Measurements from ENCODE around the gene VSTM2B.

The VSTM2B gene

GRCh38 chr19:29579308-29579910 is 53.6 kb downstream of the VSTM2B start:
- H3K9me3 Mint-ChIP-seq = peaks cover 9% of the 10 kb centered on the region
- peak; percentile 18 for DNase-seq
- H3K27me3 Mint-ChIP-seq = peaks cover 61% of the 10 kb centered on the region
- H3K4me1 Mint-ChIP-seq (ENCODE audit: low read depth) = peaks cover 45% of the 10 kb centered on the region
- no peak overlapping the region for H3K4me3 Mint-ChIP-seq
- H3K36me3 Mint-ChIP-seq (ENCODE audit: low read depth) = no peaks in the 10 kb centered on the region
- H3K27ac Mint-ChIP-seq = no peak overlapping the region

GRCh38 chr19:29581398-29581797 is 55.6 kb downstream of the VSTM2B start:
- H3K9me3 Mint-ChIP-seq = peaks cover 9% of the 10 kb centered on the region
- no peak overlapping the region for H3K27ac Mint-ChIP-seq
- peak; percentile 8 for DNase-seq
- no peaks in the 10 kb centered on the region for H3K36me3 Mint-ChIP-seq (ENCODE audit: low read depth)
- no peak overlapping the region for H3K4me3 Mint-ChIP-seq
- H3K27me3 Mint-ChIP-seq = peaks cover 45% of the 10 kb centered on the region
- peaks cover 37% of the 10 kb centered on the region for H3K4me1 Mint-ChIP-seq (ENCODE audit: low read depth)

GRCh38 chr19:29583196-29583999 is 57.6 kb downstream of the VSTM2B start:
- peak; percentile 27 for DNase-seq
- Mint-ChIP-seq H3K4me1 (ENCODE audit: low read depth) (peaks cover 41% of the 10 kb centered on the region), H3K9me3 (peaks cover 9% of the 10 kb centered on the region), H3K4me3 (no peak overlapping the region), H3K36me3 (ENCODE audit: low read depth) (no peaks in the 10 kb centered on the region), H3K27me3 (peaks cover 33% of the 10 kb centered on the region), H3K27ac (peak overlapping the region; percentile 56)

- H3K9me3 Mint-ChIP-seq = peaks cover 3% of the 10 kb centered on the region
- H3K4me1 Mint-ChIP-seq (ENCODE audit: low read depth) = peaks cover 51% of the 10 kb centered on the region
- DNase-seq = no peak
- H3K27ac Mint-ChIP-seq = no peak overlapping the region
- H3K36me3 Mint-ChIP-seq (ENCODE audit: low read depth) = no peaks in the 10 kb centered on the region
- H3K4me3 Mint-ChIP-seq = no peak overlapping the region
- peaks cover 19% of the 10 kb centered on the region for H3K27me3 Mint-ChIP-seq
Observed at GRCh38 chr19:29586401-29586800, 60.6 kb downstream of the VSTM2B start.

- peaks cover 23% of the 10 kb centered on the region for H3K27me3 Mint-ChIP-seq
Observed at GRCh38 chr19:29587059-29587458, 61.3 kb downstream of the VSTM2B start.

GRCh38 chr19:29587518-29587986 is 61.8 kb downstream of the VSTM2B start:
- DNase-seq = peak; percentile 54
- no peaks in the 10 kb centered on the region for H3K36me3 Mint-ChIP-seq (ENCODE audit: low read depth)
- peaks cover 23% of the 10 kb centered on the region for H3K27me3 Mint-ChIP-seq
- H3K4me3 Mint-ChIP-seq = no peak overlapping the region
- H3K9me3 Mint-ChIP-seq = no peaks in the 10 kb centered on the region
- H3K27ac Mint-ChIP-seq = peak overlapping the region; percentile 79
- peaks cover 48% of the 10 kb centered on the region for H3K4me1 Mint-ChIP-seq (ENCODE audit: low read depth)

More at GRCh38 chr19:29587059-29587458, 61.3 kb downstream of the VSTM2B start:
- Mint-ChIP-seq H3K4me1 (ENCODE audit: low read depth) (peaks cover 51% of the 10 kb centered on the region), H3K27ac (peak overlapping the region; percentile 79), H3K9me3 (no peaks in the 10 kb centered on the region), H3K4me3 (no peak overlapping the region), H3K36me3 (ENCODE audit: low read depth) (no peaks in the 10 kb centered on the region)
- no peak for DNase-seq

GRCh38 chr19:29588095-29588494 is 62.3 kb downstream of the VSTM2B start:
- H3K27me3 Mint-ChIP-seq = peaks cover 26% of the 10 kb centered on the region
- H3K9me3 Mint-ChIP-seq = no peaks in the 10 kb centered on the region
- DNase-seq = no peak
- H3K36me3 Mint-ChIP-seq (ENCODE audit: low read depth) = no peaks in the 10 kb centered on the region
- peaks cover 42% of the 10 kb centered on the region for H3K4me1 Mint-ChIP-seq (ENCODE audit: low read depth)
- H3K27ac Mint-ChIP-seq = peak overlapping the region; percentile 70
- H3K4me3 Mint-ChIP-seq = no peak overlapping the region

- peaks cover 43% of the 10 kb centered on the region for H3K27me3 Mint-ChIP-seq
- no peak overlapping the region for H3K4me3 Mint-ChIP-seq
- no peaks in the 10 kb centered on the region for H3K36me3 Mint-ChIP-seq (ENCODE audit: low read depth)
- peaks cover 33% of the 10 kb centered on the region for H3K4me1 Mint-ChIP-seq (ENCODE audit: low read depth)
- DNase-seq = no peak
- no peak overlapping the region for H3K27ac Mint-ChIP-seq
- no peaks in the 10 kb centered on the region for H3K9me3 Mint-ChIP-seq
Observed at GRCh38 chr19:29590278-29590677, 64.5 kb downstream of the VSTM2B start.

- Mint-ChIP-seq H3K36me3 (ENCODE audit: low read depth) (no peaks in the 10 kb centered on the region), H3K4me1 (ENCODE audit: low read depth) (peaks cover 26% of the 10 kb centered on the region), H3K9me3 (no peaks in the 10 kb centered on the region), H3K27ac (no peak overlapping the region), H3K4me3 (no peak overlapping the region), H3K27me3 (peaks cover 53% of the 10 kb centered on the region)
- DNase-seq = no peak
Observed at GRCh38 chr19:29591670-29592069, 65.9 kb downstream of the VSTM2B start.

GRCh38 chr19:29593869-29594268 is 68.1 kb downstream of the VSTM2B start:
- H3K4me1 Mint-ChIP-seq (ENCODE audit: low read depth) = peaks cover 5% of the 10 kb centered on the region
- H3K27ac Mint-ChIP-seq = no peak overlapping the region
- peaks cover 58% of the 10 kb centered on the region for H3K27me3 Mint-ChIP-seq
- H3K9me3 Mint-ChIP-seq = no peaks in the 10 kb centered on the region
- H3K4me3 Mint-ChIP-seq = no peak overlapping the region
- DNase-seq = no peak
- no peaks in the 10 kb centered on the region for H3K36me3 Mint-ChIP-seq (ENCODE audit: low read depth)

- H3K36me3 Mint-ChIP-seq (ENCODE audit: low read depth) = no peaks in the 10 kb centered on the region
- no peaks in the 10 kb centered on the region for H3K9me3 Mint-ChIP-seq
- no peak for DNase-seq
- no peak overlapping the region for H3K4me3 Mint-ChIP-seq
- H3K4me1 Mint-ChIP-seq (ENCODE audit: low read depth) = no peaks in the 10 kb centered on the region
- peaks cover 51% of the 10 kb centered on the region for H3K27me3 Mint-ChIP-seq
- H3K27ac Mint-ChIP-seq = no peak overlapping the region
Observed at GRCh38 chr19:29596080-29596727, 70.4 kb downstream of the VSTM2B start.

GRCh38 chr19:29596885-29597525 is 71.2 kb downstream of the VSTM2B start:
- Mint-ChIP-seq H3K4me1 (ENCODE audit: low read depth) (no peaks in the 10 kb centered on the region), H3K27ac (no peak overlapping the region), H3K9me3 (no peaks in the 10 kb centered on the region), H3K36me3 (ENCODE audit: low read depth) (no peaks in the 10 kb centered on the region), H3K4me3 (no peak overlapping the region), H3K27me3 (peaks cover 43% of the 10 kb centered on the region)
- DNase-seq = no peak

- Mint-ChIP-seq H3K27ac (no peak overlapping the region), H3K36me3 (ENCODE audit: low read depth) (no peaks in the 10 kb centered on the region), H3K27me3 (peaks cover 34% of the 10 kb centered on the region)
Observed at GRCh38 chr19:29598036-29598435, 72.2 kb downstream of the VSTM2B start.

GRCh38 chr19:29598496-29598895 is 72.7 kb downstream of the VSTM2B start:
- Mint-ChIP-seq H3K27me3 (peaks cover 32% of the 10 kb centered on the region), H3K27ac (no peak overlapping the region), H3K9me3 (no peaks in the 10 kb centered on the region), H3K4me3 (no peak overlapping the region), H3K36me3 (ENCODE audit: low read depth) (no peaks in the 10 kb centered on the region), H3K4me1 (ENCODE audit: low read depth) (no peaks in the 10 kb centered on the region)
- DNase-seq = no peak

More at GRCh38 chr19:29598036-29598435, 72.2 kb downstream of the VSTM2B start:
- DNase-seq = no peak
- no peaks in the 10 kb centered on the region for H3K9me3 Mint-ChIP-seq
- H3K4me3 Mint-ChIP-seq = no peak overlapping the region
- no peaks in the 10 kb centered on the region for H3K4me1 Mint-ChIP-seq (ENCODE audit: low read depth)
